Measurements from ENCODE around the gene TUBB3.
"Not testable (repeated sequence)": the region's sequence is repeated elsewhere in the genome, so short reads cannot be mapped to it uniquely, and the experiment has no call there.

TUBB3 gene

GRCh38 chr16:89922884-89923639, at the start of gene TUBB3:
Gene TUBB3, plus strand, starts transcription at chr16:89923342. Its CDS starts 60 bp downstream, at chr16:89923402.
- TF ChIP-seq POLR2AphosphoS5 (IDR thresholded peaks at IDR 0.05; ENCODE audit: borderline replicate concordance, low read depth, low read length), result 0 out of 2 replicates have a peak, but pooled peaks have one; percentile 26
- no peak for TF ChIP-seq EZH2 (IDR thresholded peaks at IDR 0.05)
- TF ChIP-seq FOXP2 (optimal IDR thresholded peaks at IDR 0.05; ENCODE audit: control extremely low read depth, extremely low read length, insufficient read depth), result no peak
- Histone ChIP-seq H3K9ac (ENCODE audit: insufficient read length) (peak within 1 kb of the TSS; percentile 66), H3K27ac (peak within 1 kb of the TSS; percentile 67; the same call in 1 of the 2 replicates), H3K36me3 (ENCODE audit: insufficient read depth, low read length) (no peaks in the 10 kb centered on the region), H3K4me3 (peak within 1 kb of the TSS; percentile 85), H3K9me3 (ENCODE audit: low read depth, low read length) (no peaks in the 10 kb centered on the region)
- DNase-seq (ENCODE audit: low read depth, low spot score), result no peak

DNA sequence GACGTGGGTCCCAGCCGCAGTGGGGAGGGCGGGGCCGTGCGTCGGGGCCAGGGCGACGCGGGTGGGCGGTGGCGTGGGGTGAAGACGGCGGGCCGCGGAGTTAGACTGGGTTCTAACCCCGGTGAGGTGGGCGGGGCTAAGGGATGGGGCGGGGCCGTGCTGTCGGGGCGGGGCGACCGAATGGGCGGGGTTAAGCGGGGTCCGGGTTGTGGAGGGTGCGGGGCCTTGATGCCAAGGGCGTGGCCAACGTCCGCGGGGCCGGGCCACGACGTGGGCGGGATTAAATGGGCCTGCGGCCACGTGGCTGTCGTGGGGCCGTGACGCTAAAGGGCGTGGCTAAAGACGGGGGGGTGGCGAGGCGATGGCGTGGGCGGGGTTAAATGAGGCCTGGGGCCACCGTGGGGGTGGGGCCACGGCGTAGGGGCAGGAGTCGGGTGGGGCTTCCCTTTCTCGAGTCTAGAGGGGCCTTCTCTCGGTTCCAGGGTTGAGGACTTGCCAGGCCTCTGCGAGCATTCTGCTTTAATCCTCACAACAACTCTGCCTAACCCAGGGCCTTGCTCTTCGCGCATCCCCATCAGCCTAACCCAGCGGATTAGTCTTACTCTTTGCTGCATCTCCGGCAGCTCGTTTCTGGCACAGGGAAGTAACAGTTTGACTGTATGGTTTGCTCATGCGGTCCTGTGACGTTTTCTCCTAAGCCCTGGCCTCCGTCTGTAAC, 49.0 kb upstream of the TUBB3 start:
- no peaks in the 10 kb centered on the region for H3K9me3 ChIP-seq (ENCODE audit: low read depth, low read length)
- H3K4me3 ChIP-seq, result peak overlapping the region; percentile 84
- TF ChIP-seq POLR2AphosphoS5 (IDR thresholded peaks at IDR 0.05; ENCODE audit: borderline replicate concordance, low read depth, low read length) (no peak), EZH2 (IDR thresholded peaks at IDR 0.05) (no peak), FOXP2 (optimal IDR thresholded peaks at IDR 0.05; ENCODE audit: control extremely low read depth, extremely low read length, insufficient read depth) (no peak)
- peaks cover 22% of the 10 kb centered on the region for H3K36me3 ChIP-seq (ENCODE audit: insufficient read depth, low read length)
- H3K27ac ChIP-seq, result peak overlapping the region; percentile 97
- H3K9ac ChIP-seq (ENCODE audit: insufficient read length), result peak overlapping the region; percentile 59
- peak; percentile 30 for DNase-seq (ENCODE audit: low read depth, low spot score)

- not testable (repeated sequence) for H3K4me3 ChIP-seq; H3K9me3 ChIP-seq (ENCODE audit: low read depth, low read length); H3K27ac ChIP-seq; H3K9ac ChIP-seq (ENCODE audit: insufficient read length); DNase-seq (ENCODE audit: low read depth, low spot score)
- H3K36me3 ChIP-seq (ENCODE audit: insufficient read depth, low read length), result peaks cover 37% of the 10 kb centered on the region
These were observed 44.0 kb upstream of the TUBB3 start for GRCh38 chr16:89879123-89879522.

DNA sequence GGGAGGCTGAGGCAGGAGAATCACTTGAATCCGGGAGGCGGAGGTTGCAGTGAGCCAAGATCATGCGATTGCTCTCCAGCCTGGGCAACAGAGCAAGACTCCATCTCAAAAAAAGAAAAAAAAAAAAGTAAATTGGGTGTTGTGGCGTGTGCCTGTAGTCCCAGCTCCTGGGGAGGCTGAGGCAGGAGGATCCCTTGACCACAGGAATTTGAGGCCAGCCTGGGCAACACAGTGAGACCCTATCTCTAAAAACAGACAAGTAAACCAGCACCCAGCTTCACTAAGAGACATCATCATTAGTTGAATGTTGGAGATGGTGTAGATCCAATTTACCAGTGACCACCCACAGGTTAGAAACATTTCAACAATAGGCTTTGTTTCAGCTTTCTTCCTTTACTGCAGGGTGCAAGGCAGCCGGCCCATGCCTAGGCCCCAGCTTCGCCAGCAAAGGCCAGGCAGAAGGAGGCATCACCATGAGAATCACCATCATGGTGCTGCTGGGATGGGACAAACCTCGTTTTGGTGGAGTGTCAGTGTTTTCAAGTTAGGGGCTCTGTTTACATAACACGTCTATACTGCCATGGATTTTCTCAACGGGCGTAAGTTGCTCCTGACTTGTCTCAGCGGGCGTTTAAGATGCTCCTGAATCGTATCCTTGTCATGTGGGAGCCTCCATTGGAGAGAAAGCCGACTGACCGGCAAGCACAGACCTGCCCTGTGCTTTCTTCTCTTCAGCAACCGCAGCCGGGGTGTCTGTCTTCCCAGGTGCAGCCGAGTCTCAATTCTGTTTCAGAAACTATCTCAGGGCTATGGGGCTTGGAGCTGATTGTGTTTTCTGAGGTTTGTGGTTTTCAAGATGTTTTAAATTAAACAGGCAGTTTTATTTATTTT, 42.4 kb upstream of the TUBB3 start:
- H3K9ac ChIP-seq (ENCODE audit: insufficient read length), result no peak overlapping the region

GRCh38 chr16:89881368-89881730, 41.8 kb upstream of the TUBB3 start:
- no peaks in the 10 kb centered on the region for H3K9me3 ChIP-seq (ENCODE audit: low read depth, low read length)
- H3K27ac ChIP-seq, result no peak overlapping the region
- peaks cover 27% of the 10 kb centered on the region for H3K36me3 ChIP-seq (ENCODE audit: insufficient read depth, low read length)
- no peak overlapping the region for H3K4me3 ChIP-seq
- no peak for DNase-seq (ENCODE audit: low read depth, low spot score)
- H3K9ac ChIP-seq (ENCODE audit: insufficient read length), result no peak overlapping the region
- TF ChIP-seq POLR2AphosphoS5 (IDR thresholded peaks at IDR 0.05; ENCODE audit: borderline replicate concordance, low read depth, low read length) (no peak), EZH2 (IDR thresholded peaks at IDR 0.05) (no peak), FOXP2 (optimal IDR thresholded peaks at IDR 0.05; ENCODE audit: control extremely low read depth, extremely low read length, insufficient read depth) (no peak)

More for the DNA sequence above, 42.4 kb upstream of the TUBB3 start:
- Histone ChIP-seq H3K9me3 (ENCODE audit: low read depth, low read length) (no peaks in the 10 kb centered on the region), H3K36me3 (ENCODE audit: insufficient read depth, low read length) (peaks cover 32% of the 10 kb centered on the region), H3K4me3 (no peak overlapping the region), H3K27ac (no peak overlapping the region)
- no peak for TF ChIP-seq FOXP2 (optimal IDR thresholded peaks at IDR 0.05; ENCODE audit: control extremely low read depth, extremely low read length, insufficient read depth)
- TF ChIP-seq EZH2 (IDR thresholded peaks at IDR 0.05), result no peak
- no peak for TF ChIP-seq POLR2AphosphoS5 (IDR thresholded peaks at IDR 0.05; ENCODE audit: borderline replicate concordance, low read depth, low read length)
- no peak for DNase-seq (ENCODE audit: low read depth, low spot score)

DNA sequence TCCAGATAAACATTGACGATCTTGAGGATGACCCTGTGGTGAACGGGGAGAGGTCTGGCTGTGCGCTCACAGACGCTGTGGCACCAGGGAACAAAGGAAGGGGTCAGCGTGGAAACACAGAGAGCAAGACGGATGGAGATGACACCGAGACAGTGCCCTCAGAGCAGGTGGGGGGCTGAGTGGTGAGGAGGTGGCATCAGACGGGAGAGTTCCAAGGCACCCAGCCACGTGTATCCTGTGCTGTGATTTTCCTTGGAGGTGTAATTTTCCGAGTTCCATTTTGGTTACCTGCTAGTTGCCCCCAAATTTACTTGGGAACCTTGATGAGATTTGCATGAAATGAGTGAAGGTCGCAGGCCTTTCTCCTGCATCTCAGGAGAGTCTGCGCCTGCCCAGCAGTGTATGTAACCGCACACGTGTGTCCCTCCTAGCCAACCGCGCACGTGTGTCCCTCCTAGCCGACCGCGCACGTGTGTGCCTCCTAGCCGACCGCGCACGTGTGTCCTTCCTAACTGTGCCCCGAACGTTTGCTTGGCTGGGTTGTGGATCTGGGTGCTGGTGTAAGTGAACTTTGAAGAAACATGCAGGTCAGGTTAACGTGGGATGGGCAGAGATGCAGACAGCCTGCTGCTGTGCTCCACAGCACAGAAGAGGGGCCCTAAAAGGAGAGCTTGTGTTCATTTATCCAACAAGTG, 39.6 kb upstream of the TUBB3 start:
- H3K27ac ChIP-seq, result no peak overlapping the region
- H3K9me3 ChIP-seq (ENCODE audit: low read depth, low read length), result no peaks in the 10 kb centered on the region
- H3K9ac ChIP-seq (ENCODE audit: insufficient read length), result no peak overlapping the region
- TF ChIP-seq FOXP2 (optimal IDR thresholded peaks at IDR 0.05; ENCODE audit: control extremely low read depth, extremely low read length, insufficient read depth) (no peak), EZH2 (IDR thresholded peaks at IDR 0.05) (no peak), POLR2AphosphoS5 (IDR thresholded peaks at IDR 0.05; ENCODE audit: borderline replicate concordance, low read depth, low read length) (no peak)
- no peak overlapping the region for H3K4me3 ChIP-seq
- no peak for DNase-seq (ENCODE audit: low read depth, low spot score)
- H3K36me3 ChIP-seq (ENCODE audit: insufficient read depth, low read length), result peaks cover 34% of the 10 kb centered on the region

GRCh38 chr16:89884041-89884421, 39.1 kb upstream of the TUBB3 start:
- Histone ChIP-seq H3K27ac (no peak overlapping the region), H3K9ac (ENCODE audit: insufficient read length) (no peak overlapping the region), H3K4me3 (no peak overlapping the region), H3K9me3 (ENCODE audit: low read depth, low read length) (no peaks in the 10 kb centered on the region), H3K36me3 (ENCODE audit: insufficient read depth, low read length) (peaks cover 29% of the 10 kb centered on the region; the same call in 1 of the 2 replicates)
- DNase-seq (ENCODE audit: low read depth, low spot score), result no peak
- TF ChIP-seq EZH2 (IDR thresholded peaks at IDR 0.05) (no peak), POLR2AphosphoS5 (IDR thresholded peaks at IDR 0.05; ENCODE audit: borderline replicate concordance, low read depth, low read length) (no peak), FOXP2 (optimal IDR thresholded peaks at IDR 0.05; ENCODE audit: control extremely low read depth, extremely low read length, insufficient read depth) (no peak)

Data from SK-N-MC (cell line).